HepG2 (cell line): Measurements from ENCODE around the gene TMEM95. TPM values are rescaled to one million over a fixed set of nuclear protein-coding genes. Genes with fewer than 3 reads are reported as not detected.
A peak's percentile ranks its signal among the peaks of the same experiment; 100 is the strongest.

Experiments used
- ATF7-NPFF ChIP-seq: sonication (generic); formaldehyde crosslinking; IDR thresholded peaks from 2 replicates; pipeline ENCODE4 v1.8.1; 2023; ENCODE audit warnings: mild to moderate bottlenecking, low read depth, missing genetic modification reagents, moderate library complexity
- CHCHD3 ChIP-seq: sonication (generic); formaldehyde crosslinking; IDR thresholded peaks from 2 replicates; pipeline ENCODE4 v1.8.0; 2022; ENCODE audit warnings: mild to moderate bottlenecking, missing genetic modification reagents, moderate library complexity
- ETV5 ChIP-seq: IDR thresholded peaks from 2 replicates; pipeline ENCODE4 v1.6.1; 2018; ENCODE audit warnings: missing biosample characterization, missing genetic modification reagents, inconsistent platforms, borderline replicate concordance
- GABPA ChIP-seq, 2 experiments: IDR thresholded peaks; 2 replicates each; pipeline ENCODE4 v1.6.1; 2011 to 2016; ENCODE audit warnings: low read depth in 2 of 2, low read length in 1 of 2, missing biosample characterization in 1 of 2, missing genetic modification characterization in 1 of 2
- GLMP ChIP-seq: sonication (generic); formaldehyde crosslinking; IDR thresholded peaks from 2 replicates; pipeline ENCODE4 v1.9.0; 2021; ENCODE audit warnings: missing genetic modification reagents, mild to moderate bottlenecking, borderline replicate concordance
- KDM5B ChIP-seq: sonication (generic); formaldehyde crosslinking; IDR thresholded peaks from 2 replicates; pipeline ENCODE4 v1.4.0; 2020; ENCODE audit warnings: missing genetic modification reagents, mild to moderate bottlenecking, borderline replicate concordance
- ZBTB42 ChIP-seq: sonication (generic); formaldehyde crosslinking; IDR thresholded peaks from 2 replicates; pipeline ENCODE4 v1.5.0; 2020; ENCODE audit warnings: mild to moderate bottlenecking, missing genetic modification reagents
- ZBTB46 ChIP-seq: sonication (generic); formaldehyde crosslinking; IDR thresholded peaks from 2 replicates; pipeline ENCODE4 v1.4.0; 2020; ENCODE audit warnings: mild to moderate bottlenecking, missing genetic modification reagents, borderline replicate concordance
- ZHX2 ChIP-seq, 2 experiments: sonication (generic) in 1 of 2; formaldehyde crosslinking in 1 of 2; IDR thresholded peaks; 2 replicates each; pipeline versions ENCODE4 v1.6.1 to v1.9.0; 2014 to 2022; ENCODE audit warnings: antibody characterized with exemption in 1 of 2, borderline replicate concordance in 1 of 2, inconsistent platforms in 1 of 2, low read depth in 1 of 2, missing genetic modification reagents in 1 of 2
- ZNF329 ChIP-seq: sonication (generic); formaldehyde crosslinking; IDR thresholded peaks from 2 replicates; pipeline ENCODE4 v1.9.0; 2021; ENCODE audit warnings: low read depth, mild to moderate bottlenecking, missing genetic modification reagents
- ZNF468 ChIP-seq: sonication (generic); formaldehyde crosslinking; IDR thresholded peaks from 2 replicates; pipeline ENCODE4 v1.8.0; 2022; ENCODE audit warnings: mild to moderate bottlenecking, moderate library complexity, missing genetic modification reagents
- ZNF546 ChIP-seq: sonication (generic); formaldehyde crosslinking; conservative IDR thresholded peaks from 2 replicates; pipeline ENCODE4 v1.8.1; 2023; ENCODE audit warnings: mild to moderate bottlenecking, missing genetic modification reagents
- ZNF616 ChIP-seq: sonication (generic); formaldehyde crosslinking; IDR thresholded peaks from 2 replicates; pipeline ENCODE4 v1.5.0; 2020; ENCODE audit warnings: low read depth, mild to moderate bottlenecking, missing genetic modification reagents
- ZNF740 ChIP-seq: sonication (generic); formaldehyde crosslinking; IDR thresholded peaks from 2 replicates; pipeline ENCODE4 v1.4.0; 2020; ENCODE audit warnings: missing genetic modification reagents
- ZNF768 ChIP-seq: sonication (generic); formaldehyde crosslinking; IDR thresholded peaks from 2 replicates; pipeline ENCODE4 v1.4.0; 2020; ENCODE audit warnings: missing genetic modification reagents
- polyA plus RNA-seq, 8 experiments: library from polyadenylated mRNA; depleted of rRNA in 3 of 8; stranded (reverse) in 7 of 8; unstranded in 1 of 8; fragments of >200 nt; fragmentation: Illumina TruSeq in 4 of 8; extraction: Trizol in 4 of 8; gene quantifications; 2 replicates each; pipeline versions ENCODE4 v1.2.1 to v1.2.3, GENCODE V29; 2011 to 2016; ENCODE audit warnings: low read depth in 4 of 8, missing spikeins in 1 of 8, mixed read lengths in 1 of 8; ENCODE audit not compliant: insufficient read depth in 1 of 8
- total RNA-seq, 5 experiments: library from RNA; depleted of rRNA; stranded (reverse); fragments of >200 nt; fragmentation: Illumina TruSeq; extraction: Trizol; gene quantifications; 2 replicates each; pipeline ENCODE4 v1.2.3, GENCODE V29; 2016; ENCODE audit warnings: low read depth in 1 of 5

Gene TMEM95
- total and polyA plus RNA-seq, 2 of the 13 experiments (the other 11 are each of a cell fraction or from before 2014, with no cell fraction given), result not detected

- TF ChIP-seq ZHX2 (IDR thresholded peaks at IDR 0.05; ENCODE audit: low read depth) (no peak), ZHX2 (CRISPR knock-in tag; IDR thresholded peaks at IDR 0.05; ENCODE audit: borderline replicate concordance) (peak; percentile 23; the same call in 1 of the 2 replicates), GABPA (IDR thresholded peaks at IDR 0.05; ENCODE audit: low read depth, low read length) (peak; percentile 55), GABPA (CRISPR knock-in tag; IDR thresholded peaks at IDR 0.05; ENCODE audit: low read depth) (no peak; the same call in 1 of the 2 replicates), ZBTB42 (CRISPR knock-in tag) (0 out of 2 replicates have a peak, but pooled peaks have one; percentile 23), ZNF740 (CRISPR knock-in tag) (0 out of 2 replicates have a peak, but pooled peaks have one; percentile 52), KDM5B (CRISPR knock-in tag) (0 out of 2 replicates have a peak, but pooled peaks have one; percentile 31), GLMP (CRISPR knock-in tag) (no peak), ZNF468 (no peak), ATF7-NPFF (peak; percentile 59; the same call in 1 of the 2 replicates), ZNF616 (CRISPR knock-in tag) (0 out of 2 replicates have a peak, but pooled peaks have one; percentile 26), ETV5 (CRISPR knock-in tag) (peak; percentile 81), ZNF329 (CRISPR knock-in tag) (no peak), ZNF546 (CRISPR knock-in tag) (0 out of 2 replicates have a peak, but pooled peaks have one; percentile 61), ZNF768 (CRISPR knock-in tag) (peak; percentile 47; the same call in 1 of the 2 replicates), ZBTB46 (CRISPR knock-in tag) (0 out of 2 replicates have a peak, but pooled peaks have one; percentile 55), CHCHD3 (CRISPR knock-in tag) (peak; percentile 44; the same call in 1 of the 2 replicates)
Observed at GRCh38 chr17:7307686-7308624, 47.0 kb upstream of the TMEM95 start (continued).
